Activated CD4-positive, alpha-beta memory T cell treated with anti-CD3 and anti-CD28 coated beads for 36 hours (primary cell): ENCODE data around the gene STX10. TPM values are rescaled to one million over a fixed set of nuclear protein-coding genes. Genes with fewer than 3 reads are reported as not detected.
A peak's percentile ranks its signal among the peaks of the same experiment; 100 is the strongest.
"Not testable (repeated sequence)": the region's sequence is repeated elsewhere in the genome, so short reads cannot be mapped to it uniquely, and the experiment has no call there.

Experiments used
- CTCF ChIA-PET: fragments of 350-600 bp; sonication (Branson Sonifier 250); formaldehyde crosslinking; loops from one replicate; lab custom pipeline; 2021; ENCODE audit warnings: antibody characterized with exemption, inconsistent platforms; lab: Charles Lee
- POLR2A ChIA-PET: fragments of 350-600 bp; sonication (Branson Sonifier 250); formaldehyde crosslinking; loops from one replicate; lab custom pipeline; 2021; ENCODE audit warnings: antibody characterized with exemption; lab: Charles Lee
- DNase-seq: peaks from one replicate; pipeline ENCODE4 v3.0.0-alpha.2; 2020
- H3K27ac Mint-ChIP-seq: one replicate; pipeline ENCODE4 v1.8.0; 2021; ENCODE audit warnings: mixed read lengths
- H3K27me3 Mint-ChIP-seq: one replicate; pipeline ENCODE4 v1.8.0; 2021; ENCODE audit warnings: mixed read lengths
- H3K36me3 Mint-ChIP-seq: one replicate; pipeline ENCODE4 v1.8.0; 2021; ENCODE audit warnings: mixed read lengths
- H3K4me1 Mint-ChIP-seq: one replicate; pipeline ENCODE4 v1.8.0; 2021; ENCODE audit warnings: low read depth, mixed read lengths
- H3K4me3 Mint-ChIP-seq: one replicate; pipeline ENCODE4 v1.8.0; 2021; ENCODE audit warnings: mild to moderate bottlenecking, mixed read lengths
- H3K9me3 Mint-ChIP-seq: one replicate; pipeline ENCODE4 v1.8.0; 2021; ENCODE audit warnings: mixed read lengths
- intact Hi-C: fragments of 100-400 bp; cut with micrococcal nuclease; formaldehyde crosslinking; loops from one replicate; pipeline ENCODE4 v1.15.1; 2023
- total RNA-seq, 2 experiments: library from RNA; stranded (reverse); gene quantifications; one replicate each; pipeline ENCODE4 v1.2.3, GENCODE V29; 2021

Gene STX10
- total RNA-seq, 2 experiments from 2014 or later = 65.5 to 66.3 TPM

DNA sequence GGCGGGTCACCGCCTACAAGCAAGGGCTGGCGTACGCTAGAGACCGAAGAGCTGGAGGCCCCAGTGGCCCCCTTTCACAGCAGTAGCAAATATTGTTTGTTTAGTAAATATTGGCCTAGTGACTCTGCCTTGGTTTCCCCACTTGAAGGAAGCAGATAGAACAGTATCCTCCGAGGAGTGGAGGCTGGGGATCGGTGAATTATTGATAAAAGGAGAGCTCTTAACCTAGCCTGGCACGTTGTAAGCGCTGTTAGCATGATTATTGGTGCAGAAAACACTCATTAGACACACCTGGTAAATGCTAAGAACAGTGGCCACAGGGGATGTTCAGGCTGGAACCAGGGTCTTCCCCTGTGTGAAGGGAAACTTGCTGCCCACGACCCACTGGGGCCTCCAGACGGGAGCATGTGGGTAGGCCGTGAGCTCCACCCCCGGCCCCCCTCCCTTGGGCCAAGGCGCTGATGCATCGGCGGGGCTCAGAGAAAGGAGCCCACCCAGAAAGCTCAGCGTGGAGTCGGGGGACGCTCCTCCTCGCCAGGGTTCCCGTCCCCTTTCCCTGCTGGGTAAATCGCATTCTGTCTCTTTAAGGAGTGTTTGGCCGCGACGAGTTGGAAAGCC is 2.3 kb upstream of the STX10 start:
- CTCF ChIA-PET = interaction anchor here (0.9 to 1.6 kb wide), 11 partner anchors 11 to 187 kb away, joined by 3 to 10 read pairs (median 5); partner anchors contain the start of gene NACC1
- Mint-ChIP-seq H3K4me1 (peaks cover 37% of the 10 kb centered on the region), H3K27ac (peak overlapping the region; percentile 97), H3K9me3 (no peaks in the 10 kb centered on the region), H3K4me3 (peak overlapping the region; percentile 99), H3K36me3 (peaks cover 36% of the 10 kb centered on the region), H3K27me3 (peaks cover 3% of the 10 kb centered on the region)
- POLR2A ChIA-PET = interaction anchor here (0.5 to 6.5 kb wide), 20 partner anchors 9 to 857 kb away, joined by 3 to 167 read pairs (median 4); partner anchors contain the start of genes JUNB, NACC1 and TRMT1
- intact Hi-C loops = loop anchor here (1.0 to 5.0 kb wide), 3 partner anchors 52 to 360 kb away; partner anchors contain the start of genes CALR and JUNB
- DNase-seq = no peak

DNA sequence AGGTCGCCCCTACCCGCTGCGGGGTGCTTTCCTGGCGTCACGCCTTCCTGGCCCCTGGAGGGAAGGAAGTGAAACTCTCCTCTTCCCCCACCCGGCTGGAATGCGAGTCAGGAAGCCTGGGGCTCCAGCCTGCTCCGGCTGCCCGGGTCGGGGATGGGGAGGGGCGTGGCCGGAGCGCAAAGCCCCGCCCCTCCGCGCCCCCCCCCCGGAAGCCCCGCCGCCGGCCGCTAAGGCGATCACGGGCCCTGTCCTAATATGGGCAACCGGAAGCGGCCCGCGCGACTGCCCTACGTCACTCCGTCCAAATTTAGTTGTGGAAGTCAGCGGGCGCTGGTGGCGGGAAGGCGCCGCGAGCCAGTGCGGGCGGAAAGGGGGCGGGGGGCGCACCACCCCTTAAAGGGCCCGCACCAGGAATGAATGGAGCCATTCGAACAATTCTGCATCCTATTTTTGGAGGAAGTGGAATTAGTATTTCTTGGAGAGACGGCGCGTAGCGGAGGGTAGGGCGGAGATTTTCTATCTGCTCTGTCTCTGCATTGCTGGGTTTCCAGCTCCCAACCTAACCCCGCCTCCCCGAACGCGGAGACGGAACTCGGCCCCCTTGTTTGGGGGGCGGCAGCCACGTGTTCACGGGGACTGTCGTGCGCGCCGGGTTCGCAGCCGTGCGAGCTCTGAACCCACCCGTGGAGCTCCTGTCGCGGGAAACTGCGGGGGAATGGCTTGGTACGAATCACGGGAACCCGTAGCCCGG is 1.6 kb upstream of the STX10 start:
- POLR2A ChIA-PET = interaction anchor here (0.8 to 6.5 kb wide), 14 partner anchors 9 to 695 kb away, joined by 3 to 167 read pairs (median 5); partner anchors contain the start of genes JUNB, NACC1 and TRMT1
- CTCF ChIA-PET = interaction anchor here (1.0 to 1.6 kb wide), 10 partner anchors 12 to 186 kb away, joined by 3 to 10 read pairs (median 5); partner anchors contain the start of gene NACC1
- H3K4me3 Mint-ChIP-seq = peak overlapping the region; percentile 99
- intact Hi-C loops = loop anchor here (1.0 to 5.0 kb wide), 5 partner anchors 19 to 359 kb away; partner anchors contain the start of genes CALR, JUNB and TRMT1
- H3K4me1 Mint-ChIP-seq = peaks cover 33% of the 10 kb centered on the region
- peak; percentile 98 for DNase-seq
- H3K36me3 Mint-ChIP-seq = peaks cover 39% of the 10 kb centered on the region
- peak overlapping the region; percentile 97 for H3K27ac Mint-ChIP-seq
- H3K27me3 Mint-ChIP-seq = peaks cover 3% of the 10 kb centered on the region
- H3K9me3 Mint-ChIP-seq = no peaks in the 10 kb centered on the region

DNA sequence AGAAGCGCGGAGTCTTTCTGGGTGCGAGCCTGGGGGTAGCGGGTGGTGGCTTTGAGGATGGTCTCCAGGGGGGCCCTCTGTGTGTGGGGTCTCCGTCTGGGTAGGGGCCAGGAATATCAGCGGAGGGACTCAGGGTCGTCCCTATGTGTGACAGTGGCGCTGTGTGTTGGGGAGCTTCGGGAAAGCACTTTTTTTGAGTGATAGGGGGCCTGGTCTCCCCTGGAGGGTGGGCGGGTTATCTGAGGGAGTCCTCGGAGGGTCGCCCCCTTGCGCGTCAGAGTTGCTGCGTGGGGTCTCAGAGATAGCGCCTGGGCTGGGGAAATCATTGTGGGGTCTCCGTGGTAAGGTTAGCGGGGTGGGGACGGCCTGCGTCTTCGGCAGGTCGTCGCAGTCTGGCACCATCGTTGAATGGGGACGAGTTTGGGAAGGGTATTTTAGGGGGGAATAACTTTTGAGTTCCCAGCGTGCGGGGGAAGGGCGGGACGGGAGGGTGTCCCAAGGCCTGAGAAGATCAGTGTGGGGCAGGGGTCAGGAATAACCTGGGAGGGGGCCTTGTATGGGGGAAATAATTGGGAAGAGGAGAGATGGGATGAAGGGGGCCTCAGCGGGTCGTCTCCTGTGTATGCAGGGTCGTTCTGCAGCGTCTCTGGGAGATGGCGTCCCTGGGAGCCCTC is 893 bp upstream of the STX10 start:
- peaks cover 3% of the 10 kb centered on the region for H3K27me3 Mint-ChIP-seq
- H3K4me3 Mint-ChIP-seq = peak overlapping the region; percentile 99
- ChIA-PET POLR2A (interaction anchor here (0.7 to 1.5 kb wide), 5 partner anchors 12 to 52 kb away, joined by 3 to 10 read pairs (median 3); partner anchors contain the start of gene NACC1), CTCF (interaction anchor here (0.6 to 2.1 kb wide), 9 partner anchors 13 to 85 kb away, joined by 4 to 12 read pairs (median 6); partner anchors contain the start of gene NACC1)
- H3K9me3 Mint-ChIP-seq = no peaks in the 10 kb centered on the region
- H3K36me3 Mint-ChIP-seq = peaks cover 40% of the 10 kb centered on the region
- intact Hi-C loops = loop anchor here (1.0 to 5.0 kb wide), 4 partner anchors 19 to 359 kb away; partner anchors contain the start of genes CALR, JUNB and TRMT1
- peak; percentile 43 for DNase-seq
- peak overlapping the region; percentile 97 for H3K27ac Mint-ChIP-seq
- peaks cover 26% of the 10 kb centered on the region for H3K4me1 Mint-ChIP-seq

DNA sequence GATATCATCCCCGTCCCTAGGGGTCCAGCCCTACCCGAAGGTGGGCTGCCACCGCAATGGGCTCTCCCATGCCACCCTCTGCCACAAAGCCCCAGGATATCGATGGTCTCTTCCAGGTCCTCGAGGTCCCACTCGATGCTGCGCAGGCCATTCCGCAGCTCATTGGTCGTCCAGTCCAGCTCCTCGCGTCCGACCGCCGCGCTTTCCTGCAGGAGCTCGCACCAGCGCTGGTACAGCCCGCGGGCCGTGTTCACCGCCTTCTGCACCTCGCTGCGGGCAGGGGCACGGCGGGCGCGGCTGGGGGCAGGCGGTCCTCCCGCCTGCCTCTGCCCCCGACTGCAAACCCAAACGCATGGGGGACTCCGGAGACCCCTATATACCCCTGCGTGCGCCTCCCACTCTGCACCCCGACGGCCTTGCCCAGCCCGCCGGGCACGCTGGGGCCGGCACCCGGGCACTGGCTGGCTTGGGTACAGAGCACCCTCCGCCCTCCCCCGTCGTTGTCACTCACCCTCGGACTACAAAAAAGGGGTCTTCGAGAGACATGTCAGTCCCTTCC is 468 bp downstream of the STX10 start:
- intact Hi-C loops = loop anchor here (5.0 kb wide), 2 partner anchors 212 to 357 kb away; partner anchors contain the start of genes CALR and JUNB
- H3K4me1 Mint-ChIP-seq = peaks cover 19% of the 10 kb centered on the region
- DNase-seq = peak; percentile 53
- peak overlapping the region; percentile 99 for H3K4me3 Mint-ChIP-seq
- H3K27ac Mint-ChIP-seq = peak overlapping the region; percentile 97
- ChIA-PET POLR2A (interaction anchor here (0.6 to 1.6 kb wide), 6 partner anchors 12 to 45 kb away, joined by 3 to 10 read pairs (median 4); partner anchors contain the start of gene NACC1), CTCF (interaction anchor here (0.8 to 2.1 kb wide), 10 partner anchors 14 to 50 kb away, joined by 3 to 12 read pairs (median 6); partner anchors contain the start of gene NACC1)
- H3K9me3 Mint-ChIP-seq = no peaks in the 10 kb centered on the region
- peaks cover 3% of the 10 kb centered on the region for H3K27me3 Mint-ChIP-seq
- peaks cover 31% of the 10 kb centered on the region for H3K36me3 Mint-ChIP-seq

DNA sequence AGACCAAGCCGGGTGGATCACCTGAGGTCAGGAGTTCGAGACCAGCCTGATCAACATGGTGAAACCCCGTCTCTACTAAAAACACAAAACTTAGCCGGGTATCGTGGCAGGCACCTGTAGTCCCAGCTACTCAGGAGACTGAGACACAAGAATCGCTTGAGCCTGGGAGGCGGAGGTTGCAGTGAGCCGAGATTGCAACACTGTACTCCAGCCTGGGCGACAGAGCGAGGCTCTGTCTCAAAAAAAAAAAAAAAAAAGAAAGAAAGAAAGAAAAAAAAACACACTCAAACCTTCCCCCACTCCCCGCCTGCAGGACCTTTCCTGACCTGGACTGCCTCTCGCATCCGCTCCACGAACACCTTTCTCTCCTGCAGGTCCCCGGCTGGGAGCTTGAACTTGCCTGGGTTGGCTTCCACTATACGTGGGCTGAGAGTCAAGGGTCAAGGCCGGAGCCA is 975 bp downstream of the STX10 start:
- Mint-ChIP-seq H3K27ac (peak overlapping the region; percentile 68), H3K4me3 (peak overlapping the region; percentile 99), H3K36me3 (peaks cover 26% of the 10 kb centered on the region), H3K4me1 (peaks cover 19% of the 10 kb centered on the region)
- POLR2A ChIA-PET = interaction anchor here (0.6 to 1.6 kb wide), 3 partner anchors 13 to 46 kb away, joined by 3 to 10 read pairs (median 3); no protein-coding TSS in a partner anchor
- intact Hi-C loops, DNase-seq, H3K27me3 Mint-ChIP-seq, H3K9me3 Mint-ChIP-seq: not testable (repeated sequence)
- CTCF ChIA-PET = interaction anchor here (0.8 to 2.1 kb wide), 5 partner anchors 17 to 50 kb away, joined by 3 to 12 read pairs (median 7); partner anchors contain the start of gene NACC1

DNA sequence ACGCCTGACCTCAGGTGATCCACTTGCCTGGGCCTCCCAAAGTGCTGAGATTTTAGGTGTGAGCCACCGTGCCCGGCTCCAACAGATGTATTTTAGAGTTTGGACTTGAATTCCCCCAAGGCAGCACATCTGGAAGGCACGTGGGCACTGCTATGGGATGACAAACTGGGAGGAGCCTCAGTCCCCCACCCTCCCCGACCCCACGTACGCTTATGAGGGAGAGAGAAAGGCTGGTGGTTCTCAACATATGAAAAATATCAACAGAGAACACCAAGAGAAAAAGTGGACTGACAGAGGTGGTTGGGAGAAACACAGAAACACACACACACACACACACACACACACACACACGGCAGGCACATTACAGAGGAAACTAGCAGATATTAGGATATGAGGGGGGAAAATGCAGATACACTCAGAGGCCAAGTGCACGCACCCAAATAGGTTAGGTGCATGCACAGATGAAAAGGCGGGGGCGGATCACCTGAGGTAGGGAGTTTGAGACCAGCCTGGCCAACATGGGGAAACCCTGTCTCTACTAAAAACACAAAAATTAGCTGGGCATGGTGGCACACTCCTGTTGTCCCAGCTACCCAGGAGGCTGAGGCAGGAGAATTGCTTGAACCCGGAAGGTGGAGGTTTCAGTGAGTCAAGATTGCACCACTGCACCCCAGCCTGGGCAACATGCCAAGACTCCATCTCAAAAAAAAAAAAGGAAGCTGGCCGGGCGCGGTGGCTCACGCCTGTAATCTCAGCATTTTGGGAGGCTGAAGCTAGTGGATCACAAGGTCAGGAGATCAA is 3.2 kb downstream of the STX10 start:
- intact Hi-C loops = no loop called here
- no peak overlapping the region for H3K4me3 Mint-ChIP-seq
- no peaks in the 10 kb centered on the region for H3K9me3 Mint-ChIP-seq
- peaks cover 16% of the 10 kb centered on the region for H3K4me1 Mint-ChIP-seq
- H3K27me3 Mint-ChIP-seq = no peaks in the 10 kb centered on the region
- H3K36me3 Mint-ChIP-seq = peaks cover 11% of the 10 kb centered on the region
- DNase-seq = no peak
- H3K27ac Mint-ChIP-seq = no peak overlapping the region
- CTCF ChIA-PET = interaction anchor here (1.3 to 1.4 kb wide), 2 partner anchors 11 to 48 kb away, joined by 3 to 4 read pairs; no protein-coding TSS in a partner anchor
- POLR2A ChIA-PET = interaction anchor here (0.6 to 1.3 kb wide), 3 partner anchors 11 to 31 kb away, joined by 3 to 10 read pairs (median 4); no protein-coding TSS in a partner anchor

DNA sequence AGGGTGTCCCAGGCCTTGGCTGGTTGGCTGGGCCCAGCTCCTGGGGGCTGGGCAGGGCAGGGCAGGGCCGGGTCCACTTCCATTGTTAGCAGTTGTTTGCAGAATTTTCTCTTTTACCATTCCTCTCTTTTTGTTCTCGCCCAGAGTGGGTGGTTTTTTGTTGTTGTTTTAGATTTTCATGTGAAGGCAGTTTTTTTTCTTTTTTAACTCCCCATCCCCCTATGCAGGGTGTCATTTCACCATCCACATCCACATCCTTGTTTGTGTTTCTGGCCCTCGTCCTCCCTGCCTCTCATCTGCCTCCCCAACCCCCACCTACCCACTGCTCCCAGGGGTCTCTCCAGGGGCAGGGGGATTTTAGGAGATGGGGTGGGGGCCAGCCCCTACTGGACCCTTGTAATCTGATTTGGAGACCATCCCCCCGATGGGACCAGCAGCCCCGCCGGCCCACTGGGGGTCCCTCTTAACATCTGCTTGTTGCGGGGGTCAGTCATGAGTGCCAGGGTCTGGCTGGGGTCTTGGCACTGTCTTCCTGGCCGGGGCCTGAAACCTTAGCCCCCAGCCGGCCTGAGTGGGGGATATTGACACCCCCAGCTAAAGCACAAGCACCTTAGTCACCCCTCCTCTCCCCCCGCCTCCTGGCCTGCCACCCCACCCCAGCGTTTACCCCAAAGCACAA is 10.4 kb downstream of the STX10 start:
- H3K27me3 Mint-ChIP-seq = no peaks in the 10 kb centered on the region
- DNase-seq = no peak
- H3K27ac Mint-ChIP-seq = peak overlapping the region; percentile 18
- CTCF ChIA-PET = no interaction called here
- H3K9me3 Mint-ChIP-seq = no peaks in the 10 kb centered on the region
- peaks cover 24% of the 10 kb centered on the region for H3K36me3 Mint-ChIP-seq
- POLR2A ChIA-PET = interaction anchor here (1.0 kb wide), 1 partner anchor 9 kb away, joined by 3 read pairs; no protein-coding TSS in a partner anchor
- H3K4me1 Mint-ChIP-seq = no peaks in the 10 kb centered on the region
- intact Hi-C loops = no loop called here
- no peak overlapping the region for H3K4me3 Mint-ChIP-seq

DNA sequence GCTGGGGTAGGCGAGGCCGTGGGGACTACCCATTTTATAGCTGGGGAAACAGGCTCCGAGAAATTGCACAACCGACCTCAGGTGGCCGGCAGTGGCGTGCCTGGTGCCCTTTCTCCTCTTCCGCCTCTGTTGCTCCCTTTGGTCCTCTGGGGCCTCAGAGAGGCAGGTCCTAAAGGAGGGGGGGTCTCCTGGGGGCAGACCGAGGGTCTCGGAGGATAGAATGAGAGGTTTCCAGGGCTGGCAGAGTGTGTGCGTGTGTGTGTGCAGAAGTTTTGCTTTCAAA is 11.3 kb downstream of the STX10 start:
- no peaks in the 10 kb centered on the region for H3K27me3 Mint-ChIP-seq
- no peak overlapping the region for H3K4me3 Mint-ChIP-seq
- ChIA-PET POLR2A (no interaction called here), CTCF (no interaction called here)
- no peak for DNase-seq
- peaks cover 5% of the 10 kb centered on the region for H3K4me1 Mint-ChIP-seq
- no peak overlapping the region for H3K27ac Mint-ChIP-seq
- intact Hi-C loops = no loop called here
- peaks cover 24% of the 10 kb centered on the region for H3K36me3 Mint-ChIP-seq
- no peaks in the 10 kb centered on the region for H3K9me3 Mint-ChIP-seq

DNA sequence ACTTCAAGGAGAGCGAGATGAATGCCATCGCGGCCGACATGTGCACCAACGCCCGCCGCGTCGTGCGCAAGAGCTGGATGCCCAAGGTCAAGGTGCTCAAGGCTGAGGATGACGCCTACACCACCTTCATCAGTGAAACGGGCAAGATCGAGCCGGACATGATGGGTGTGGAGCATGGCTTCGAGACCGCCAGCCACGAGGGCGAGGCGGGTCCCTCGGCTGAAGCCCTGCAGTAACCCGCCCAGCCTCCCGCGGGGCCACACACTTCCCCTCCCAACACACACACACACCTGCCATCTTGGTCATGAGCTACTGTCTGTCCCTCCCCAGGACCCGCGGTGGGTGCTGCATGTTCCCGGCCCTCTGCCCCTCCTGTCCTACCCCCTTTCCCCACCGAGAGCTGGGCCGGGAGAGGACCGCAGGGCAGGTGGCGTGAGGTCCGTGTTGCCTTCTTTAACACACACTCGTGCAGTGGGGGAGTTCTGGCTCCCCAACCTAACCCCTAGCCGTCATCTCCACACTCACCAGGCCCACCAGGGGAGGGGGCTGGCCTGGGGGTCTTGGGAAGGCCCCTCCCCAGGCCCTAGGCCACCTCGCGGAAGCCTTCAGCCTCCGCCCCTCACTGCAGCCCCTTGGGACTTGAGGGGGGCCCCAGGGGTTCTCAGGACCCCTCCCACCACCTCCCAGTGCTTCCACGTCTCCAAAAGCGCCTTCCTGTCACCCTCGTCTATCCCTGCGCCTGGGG is 11.8 kb downstream of the STX10 start:
- ChIA-PET POLR2A (no interaction called here), CTCF (no interaction called here)
- Mint-ChIP-seq H3K4me1 (peaks cover 10% of the 10 kb centered on the region), H3K9me3 (no peaks in the 10 kb centered on the region), H3K36me3 (peaks cover 24% of the 10 kb centered on the region), H3K4me3 (no peak overlapping the region), H3K27me3 (no peaks in the 10 kb centered on the region), H3K27ac (no peak overlapping the region)
- intact Hi-C loops = no loop called here
- no peak for DNase-seq
